Effector memory CD8-positive, alpha-beta T cell (primary cell): Measurements from ENCODE around the gene NOX3.

Source experiments
- ATAC-seq: fragments of 150-1000 bp; cut with Tn5 transposase; replicated peaks from 2 replicates; pipeline ENCODE4 v1.10.0; 2021; ENCODE audit warnings: mild to moderate bottlenecking, moderate library complexity
- DNase-seq, 3 experiments: peaks; one replicate each; pipeline ENCODE4 v3.0.0; 2021
- H3K27ac Mint-ChIP-seq, 2 donors: one replicate each; pipeline ENCODE4 v1.8.0; 2022; ENCODE audit warnings: mild to moderate bottlenecking in 2 of 2, mixed read lengths in 2 of 2, moderate library complexity in 2 of 2
- H3K27me3 Mint-ChIP-seq, 2 donors: one replicate each; pipeline ENCODE4 v1.8.0; 2022; ENCODE audit warnings: mixed read lengths in 2 of 2
- H3K36me3 Mint-ChIP-seq: one replicate; pipeline ENCODE4 v1.8.0; 2022; ENCODE audit warnings: mild to moderate bottlenecking, moderate library complexity, mixed read lengths; ENCODE audit not compliant: insufficient read depth
- H3K4me1 Mint-ChIP-seq, 2 donors: one replicate each; pipeline ENCODE4 v1.8.0; 2022; ENCODE audit warnings: low read depth in 2 of 2, mixed read lengths in 2 of 2
- H3K4me3 Mint-ChIP-seq, 2 donors: one replicate each; pipeline ENCODE4 v1.8.0; 2022; ENCODE audit warnings: mild to moderate bottlenecking in 2 of 2, mixed read lengths in 2 of 2, moderate library complexity in 2 of 2
- H3K9me3 Mint-ChIP-seq, 2 donors: one replicate each; pipeline ENCODE4 v1.8.0; 2022; ENCODE audit warnings: mixed read lengths in 2 of 2

Gene NOX3

GRCh38 chr6:155398701-155399061 is 57.0 kb downstream of the NOX3 start:
- Mint-ChIP-seq H3K27me3 (peaks cover 9 to 22% of the 10 kb centered on the region in 2 donors), H3K9me3 (no peaks in the 10 kb centered on the region), H3K4me3 (no peak overlapping the region), H3K27ac (no peak overlapping the region), H3K36me3 (no peaks in the 10 kb centered on the region), H3K4me1 (no peaks in the 10 kb centered on the region)
- DNase-seq (no peak), ATAC-seq (no peak)

GRCh38 chr6:155398221-155398620 is 57.4 kb downstream of the NOX3 start:
- no peaks in the 10 kb centered on the region for H3K4me1 Mint-ChIP-seq
- no peak for ATAC-seq

DNA sequence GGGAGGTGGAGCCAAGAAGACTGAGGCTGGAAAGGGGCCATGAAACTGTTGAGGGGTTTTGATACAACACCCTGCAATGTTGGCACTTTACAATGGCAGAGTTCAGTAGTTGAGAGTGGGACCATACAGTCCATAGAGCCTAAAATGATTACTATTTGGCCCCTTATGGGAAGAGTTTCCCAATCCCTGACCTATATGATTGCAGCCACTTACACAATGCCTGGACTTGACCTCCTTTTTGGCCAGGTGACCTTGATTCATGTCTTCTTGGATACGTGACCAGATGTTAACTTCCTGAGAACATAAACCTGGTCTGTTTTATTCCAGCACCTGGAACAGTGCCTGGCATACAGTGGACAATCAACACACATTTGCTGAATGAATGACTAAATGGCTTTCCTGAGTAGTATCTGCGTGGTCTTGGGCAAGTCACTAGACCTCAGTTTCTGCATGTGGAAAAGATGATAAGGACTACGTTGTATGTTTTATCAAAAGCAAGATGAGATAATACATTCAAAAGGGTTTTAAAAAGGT is 58.4 kb downstream of the NOX3 start:
- no peaks in the 10 kb centered on the region for H3K9me3 Mint-ChIP-seq
- no peaks in the 10 kb centered on the region for H3K4me1 Mint-ChIP-seq
- no peak overlapping the region for H3K4me3 Mint-ChIP-seq
- peaks cover 9 to 25% of the 10 kb centered on the region in 2 donors for H3K27me3 Mint-ChIP-seq
- ATAC-seq (no peak), DNase-seq (no peak)
- H3K36me3 Mint-ChIP-seq: no peaks in the 10 kb centered on the region
- H3K27ac Mint-ChIP-seq: no peak overlapping the region

More at GRCh38 chr6:155398221-155398620, 57.4 kb downstream of the NOX3 start:
- Mint-ChIP-seq H3K9me3 (no peaks in the 10 kb centered on the region), H3K27me3 (peaks cover 9 to 25% of the 10 kb centered on the region in 2 donors), H3K4me3 (no peak overlapping the region), H3K27ac (no peak overlapping the region), H3K36me3 (no peaks in the 10 kb centered on the region)
- no peak for DNase-seq

DNA sequence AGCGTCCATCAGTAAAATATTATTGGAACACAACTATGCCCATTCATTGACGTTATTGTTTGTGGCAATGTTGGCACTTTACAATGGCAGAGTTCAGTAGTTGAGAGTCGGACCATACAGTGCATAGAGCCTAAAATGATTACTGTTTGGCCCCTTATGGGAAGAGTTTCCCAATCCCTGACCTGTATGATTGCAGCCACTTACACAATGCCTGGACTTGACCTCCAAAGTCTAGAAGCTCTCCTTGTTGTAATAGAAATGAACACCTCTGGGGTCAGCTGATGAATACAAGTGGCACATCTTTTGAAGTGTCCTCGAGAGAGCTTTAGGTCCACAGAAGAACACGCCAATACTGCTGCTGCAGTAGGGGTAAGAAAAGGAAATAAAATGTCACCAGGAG is 59.0 kb downstream of the NOX3 start:
- Mint-ChIP-seq H3K27me3 (peaks cover 9 to 26% of the 10 kb centered on the region in 2 donors), H3K4me1 (no peaks in the 10 kb centered on the region), H3K36me3 (no peaks in the 10 kb centered on the region), H3K27ac (no peak overlapping the region), H3K4me3 (no peak overlapping the region), H3K9me3 (no peaks in the 10 kb centered on the region)
- ATAC-seq: no peak
- no peak for DNase-seq

DNA sequence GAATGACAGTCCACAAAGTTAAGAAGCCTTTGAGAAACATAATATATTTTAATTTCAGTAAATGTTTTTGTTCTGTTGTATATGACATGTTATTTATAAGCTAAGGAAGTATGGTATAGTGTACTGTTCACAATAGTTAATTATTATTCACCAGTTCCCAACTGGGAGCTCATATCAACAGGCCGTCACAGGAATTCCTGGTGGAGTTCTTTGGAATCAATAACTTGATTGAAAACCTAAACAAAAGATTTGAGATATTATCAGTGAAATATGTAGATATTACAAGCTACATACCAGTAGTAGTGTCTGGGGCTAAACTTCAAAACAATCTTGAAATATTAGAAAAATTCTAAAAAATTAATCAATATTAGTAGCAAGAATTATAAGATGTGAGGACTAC is 60.3 kb downstream of the NOX3 start:
- H3K36me3 Mint-ChIP-seq: no peaks in the 10 kb centered on the region
- no peaks in the 10 kb centered on the region for H3K4me1 Mint-ChIP-seq
- no peaks in the 10 kb centered on the region for H3K9me3 Mint-ChIP-seq
- H3K27me3 Mint-ChIP-seq: peaks cover 14 to 32% of the 10 kb centered on the region in 2 donors
- H3K27ac Mint-ChIP-seq: no peak overlapping the region
- no peak for DNase-seq
- no peak for ATAC-seq
- no peak overlapping the region for H3K4me3 Mint-ChIP-seq

- H3K4me1 Mint-ChIP-seq: peaks cover 0 to 5% of the 10 kb centered on the region in 2 donors
- H3K9me3 Mint-ChIP-seq: no peaks in the 10 kb centered on the region
- DNase-seq: no peak
- no peak overlapping the region for H3K4me3 Mint-ChIP-seq
- ATAC-seq: no peak
- H3K36me3 Mint-ChIP-seq: no peaks in the 10 kb centered on the region
- no peak overlapping the region for H3K27ac Mint-ChIP-seq
- peaks cover 20 to 44% of the 10 kb centered on the region in 2 donors for H3K27me3 Mint-ChIP-seq
Observed at GRCh38 chr6:155389130-155389529, 66.5 kb downstream of the NOX3 start.

DNA sequence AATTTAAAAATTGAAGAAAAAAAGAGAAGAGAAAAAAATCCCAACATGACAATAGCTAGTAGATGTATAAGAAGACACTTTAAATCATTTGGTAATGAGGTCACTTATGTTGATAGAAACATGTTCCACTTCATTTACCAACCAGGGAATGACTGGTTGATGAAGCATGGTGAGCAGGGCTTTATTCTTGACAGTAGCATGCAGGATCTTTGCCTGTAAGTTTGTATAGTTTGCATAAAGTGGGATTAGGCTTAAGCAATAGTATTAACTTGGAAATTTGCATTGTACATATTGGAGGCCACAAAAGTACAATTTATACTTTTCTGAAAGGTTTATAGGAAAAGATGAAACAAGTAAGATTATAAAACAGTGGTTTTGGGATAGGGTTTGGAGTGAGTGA is 67.0 kb downstream of the NOX3 start:
- Mint-ChIP-seq H3K27ac (no peak overlapping the region), H3K4me1 (peaks cover 0 to 5% of the 10 kb centered on the region in 2 donors), H3K36me3 (no peaks in the 10 kb centered on the region), H3K9me3 (no peaks in the 10 kb centered on the region), H3K4me3 (no peak overlapping the region), H3K27me3 (peaks cover 20 to 39% of the 10 kb centered on the region in 2 donors)
- no peak for DNase-seq
- ATAC-seq: no peak

- Mint-ChIP-seq H3K27ac (no peak overlapping the region), H3K4me3 (no peak overlapping the region), H3K36me3 (no peaks in the 10 kb centered on the region), H3K9me3 (no peaks in the 10 kb centered on the region), H3K27me3 (peaks cover 20 to 37% of the 10 kb centered on the region in 2 donors), H3K4me1 (peaks cover 0 to 5% of the 10 kb centered on the region in 2 donors)
- no peak for DNase-seq
- no peak for ATAC-seq
Observed at GRCh38 chr6:155387481-155387880, 68.2 kb downstream of the NOX3 start.

- H3K4me1 Mint-ChIP-seq: peaks cover 0 to 5% of the 10 kb centered on the region in 2 donors
- no peak overlapping the region for H3K4me3 Mint-ChIP-seq
- H3K27me3 Mint-ChIP-seq: peaks cover 23 to 24% of the 10 kb centered on the region in 2 donors
- H3K9me3 Mint-ChIP-seq: no peaks in the 10 kb centered on the region
- H3K27ac Mint-ChIP-seq: no peak overlapping the region
- DNase-seq (no peak), ATAC-seq (no peak)
- no peaks in the 10 kb centered on the region for H3K36me3 Mint-ChIP-seq
Observed at GRCh38 chr6:155384321-155384952, 71.2 kb downstream of the NOX3 start.

GRCh38 chr6:155383913-155384312 is 71.7 kb downstream of the NOX3 start:
- Mint-ChIP-seq H3K4me1 (peaks cover 0 to 5% of the 10 kb centered on the region in 2 donors), H3K4me3 (no peak overlapping the region), H3K36me3 (no peaks in the 10 kb centered on the region), H3K27me3 (peaks cover 20 to 23% of the 10 kb centered on the region in 2 donors), H3K27ac (no peak overlapping the region), H3K9me3 (no peaks in the 10 kb centered on the region)
- no peak for ATAC-seq
- DNase-seq: no peak

DNA sequence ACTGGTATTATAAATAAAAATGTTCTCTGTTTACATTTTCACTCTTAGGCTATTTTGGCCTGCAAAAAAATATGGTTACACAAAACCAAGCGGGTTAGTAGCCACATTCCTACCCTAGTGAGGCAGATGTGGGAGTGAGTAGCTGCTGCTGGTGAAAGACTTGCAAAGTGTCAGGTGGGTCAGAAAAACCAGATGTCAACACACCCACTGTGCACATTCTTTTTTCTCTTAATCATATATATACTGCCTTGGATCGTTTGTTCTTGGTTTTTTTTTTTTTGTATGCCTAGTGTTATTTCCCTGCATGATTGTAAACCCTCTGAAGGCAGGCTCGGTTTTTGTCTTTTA is 73.3 kb downstream of the NOX3 start:
- Mint-ChIP-seq H3K27ac (no peak overlapping the region), H3K4me1 (no peaks in the 10 kb centered on the region), H3K27me3 (peaks cover 15 to 23% of the 10 kb centered on the region in 2 donors), H3K36me3 (no peaks in the 10 kb centered on the region), H3K4me3 (no peak overlapping the region), H3K9me3 (no peaks in the 10 kb centered on the region)
- DNase-seq (no peak), ATAC-seq (no peak)

GRCh38 chr6:155381673-155382337 is 73.8 kb downstream of the NOX3 start:
- no peak for DNase-seq
- no peak overlapping the region for H3K27ac Mint-ChIP-seq
- H3K27me3 Mint-ChIP-seq: peaks cover 15 to 23% of the 10 kb centered on the region in 2 donors
- H3K9me3 Mint-ChIP-seq: no peaks in the 10 kb centered on the region
- no peak overlapping the region for H3K4me3 Mint-ChIP-seq
- no peak for ATAC-seq
- H3K4me1 Mint-ChIP-seq: no peaks in the 10 kb centered on the region
- no peaks in the 10 kb centered on the region for H3K36me3 Mint-ChIP-seq

- peaks cover 15 to 23% of the 10 kb centered on the region in 2 donors for H3K27me3 Mint-ChIP-seq
- H3K9me3 Mint-ChIP-seq: no peaks in the 10 kb centered on the region
- DNase-seq (no peak), ATAC-seq (no peak)
- no peak overlapping the region for H3K27ac Mint-ChIP-seq
- no peaks in the 10 kb centered on the region for H3K4me1 Mint-ChIP-seq
- no peaks in the 10 kb centered on the region for H3K36me3 Mint-ChIP-seq
- H3K4me3 Mint-ChIP-seq: no peak overlapping the region
Observed at GRCh38 chr6:155380666-155381332, 74.8 kb downstream of the NOX3 start.

DNA sequence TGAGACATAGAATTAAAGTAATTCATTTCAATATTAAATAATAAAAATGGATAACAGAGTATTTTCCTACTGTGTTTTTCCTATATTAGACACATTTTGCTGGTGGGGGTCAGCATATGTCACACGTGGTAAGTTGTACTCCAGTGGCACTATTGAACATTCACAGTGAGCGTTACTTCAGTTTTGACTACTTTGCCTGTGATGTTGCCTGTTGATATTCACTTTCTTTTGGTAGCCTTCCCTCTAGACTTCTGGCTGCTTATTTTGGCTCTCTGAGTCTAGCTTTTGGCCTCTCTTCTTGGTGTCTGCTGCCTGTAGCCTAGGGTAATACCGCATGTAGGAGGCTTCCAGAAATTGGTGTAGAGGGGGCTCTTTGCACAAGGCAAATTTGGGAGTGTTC is 76.9 kb downstream of the NOX3 start:
- peaks cover 9 to 14% of the 10 kb centered on the region in 2 donors for H3K27me3 Mint-ChIP-seq
- no peak overlapping the region for H3K4me3 Mint-ChIP-seq
- no peaks in the 10 kb centered on the region for H3K36me3 Mint-ChIP-seq
- ATAC-seq (no peak), DNase-seq (no peak)
- no peaks in the 10 kb centered on the region for H3K9me3 Mint-ChIP-seq
- H3K27ac Mint-ChIP-seq: no peak overlapping the region
- no peaks in the 10 kb centered on the region for H3K4me1 Mint-ChIP-seq
